Esophagus muscularis mucosa (tissue), 3 donors: ENCODE measurements around the gene ANKRD33B.

Experiments
- CTCF ChIP-seq, 3 experiments: fragments of 200-600 bp in 2 of 3; fragments of 450-650 bp in 1 of 3; sonication (generic) in 2 of 3; IDR thresholded peaks; one replicate each; pipeline ENCODE4 v1.5.1; 2017 to 2019; ENCODE audit warnings: antibody characterized with exemption in 3 of 3, mild to moderate bottlenecking in 2 of 3, moderate library complexity in 1 of 3
- POLR2A ChIP-seq: fragments of 450-650 bp; IDR thresholded peaks from one replicate; pipeline ENCODE4 v1.6.1; 2017; ENCODE audit warnings: antibody characterized with exemption, moderate library complexity, mild to moderate bottlenecking, low read depth
- POLR2AphosphoS5 ChIP-seq, 2 donors: sonication (generic); formaldehyde crosslinking; IDR thresholded peaks; one replicate each; pipeline ENCODE4 v1.6.1; 2017; ENCODE audit warnings: antibody characterized with exemption in 2 of 2

- no peak for TF ChIP-seq CTCF (IDR thresholded peaks at IDR 0.05)
- no peak for TF ChIP-seq POLR2A
- TF ChIP-seq POLR2AphosphoS5 (IDR thresholded peaks at IDR 0.05): peak; percentile 50 to 61
These were observed 31.9 kb downstream of the ANKRD33B start for GRCh38 chr5:10595672-10596309.
